NCI-H2196 treated with DMSO at 0.1 percent for 48 hours (cell line): ENCODE results near the gene PRLR.
"Not testable (repeated sequence)": the region's sequence is repeated elsewhere in the genome, so short reads cannot be mapped to it uniquely, and the experiment has no call there.

Source experiments
- DNase-seq: peaks from one replicate; lab custom pipeline; 2025; ENCODE audit not compliant: unreplicated experiment; lab: John Stamatoyannopoulos, UW

Gene PRLR

GRCh38 chr5:35230038-35230611 is at the start of gene PRLR:
Gene PRLR, minus strand, starts transcription at chr5:35230487. Its CDS starts 140,867 bp downstream, at chr5:35089620.
- no peak for DNase-seq

DNA sequence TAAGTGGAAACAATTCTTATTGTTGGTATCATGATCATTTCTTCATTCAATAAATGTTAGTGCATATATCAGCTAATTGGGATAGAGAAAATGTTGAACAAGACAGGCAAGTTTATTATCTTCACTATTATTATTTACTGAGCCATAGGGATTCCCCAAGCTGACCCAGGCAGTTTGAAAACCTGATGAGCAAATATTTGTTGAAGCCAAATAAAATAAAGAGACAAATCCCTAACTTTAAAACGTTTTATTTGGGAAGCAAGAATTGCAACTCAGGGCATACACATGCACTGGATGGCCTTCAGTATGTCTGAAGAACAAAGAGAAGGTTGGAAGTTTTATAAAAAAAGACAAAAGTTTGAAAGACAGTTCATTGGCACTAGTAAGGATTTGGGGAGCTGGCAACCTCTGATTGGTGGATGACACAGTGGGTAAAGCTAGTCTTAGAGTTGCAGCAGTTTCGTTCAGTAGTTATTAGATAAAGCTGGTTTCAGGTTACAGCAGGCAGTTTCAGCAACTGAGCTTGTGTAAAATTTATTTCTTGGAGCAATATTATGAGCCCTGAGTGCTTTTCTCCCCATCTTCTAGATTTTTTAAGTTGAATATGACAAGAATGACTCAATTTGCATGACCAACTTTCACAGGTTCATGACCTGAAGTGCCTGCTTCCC is 44.7 kb upstream of the PRLR start:
- no peak for DNase-seq

DNA sequence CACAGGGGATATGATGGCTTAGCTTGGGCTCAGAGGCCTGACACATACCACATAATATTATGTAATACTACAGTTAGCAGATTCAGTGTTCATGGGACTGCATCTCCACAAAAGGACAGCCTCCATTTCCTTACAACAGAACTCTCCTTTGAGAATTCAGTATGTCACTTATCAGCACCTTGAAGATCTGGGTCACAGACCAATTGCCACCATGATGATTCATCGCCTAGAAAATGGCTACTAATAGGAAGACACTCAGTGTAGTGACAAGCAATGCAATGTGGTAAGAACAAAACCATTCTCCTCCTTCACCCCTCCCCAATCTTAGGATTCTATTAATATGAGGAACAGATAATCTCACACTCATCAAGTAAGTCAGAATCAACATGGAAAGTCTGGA is 38.7 kb upstream of the PRLR start:
- no peak for DNase-seq

DNA sequence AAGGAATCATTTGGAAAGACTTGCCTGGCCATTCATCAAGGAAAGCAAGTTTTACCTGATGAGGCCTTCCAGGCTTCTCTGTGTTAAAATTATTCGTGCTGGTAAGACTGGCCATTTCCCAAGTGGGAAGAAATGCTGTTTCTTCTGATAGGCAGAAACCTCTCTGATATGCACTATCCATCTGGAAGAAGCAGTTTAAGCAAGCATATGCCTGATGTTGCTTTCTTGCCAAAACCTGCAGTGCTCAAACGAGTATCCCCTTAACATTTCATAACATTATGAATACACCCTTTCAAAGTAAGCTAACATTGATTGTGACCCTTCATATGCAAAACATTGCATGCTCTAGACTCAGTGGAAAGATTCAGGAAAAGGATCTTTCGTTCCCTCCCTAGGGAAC is 36.0 kb upstream of the PRLR start:
- no peak for DNase-seq

GRCh38 chr5:35264509-35264908 is 34.2 kb upstream of the PRLR start:
- no peak for DNase-seq

DNA sequence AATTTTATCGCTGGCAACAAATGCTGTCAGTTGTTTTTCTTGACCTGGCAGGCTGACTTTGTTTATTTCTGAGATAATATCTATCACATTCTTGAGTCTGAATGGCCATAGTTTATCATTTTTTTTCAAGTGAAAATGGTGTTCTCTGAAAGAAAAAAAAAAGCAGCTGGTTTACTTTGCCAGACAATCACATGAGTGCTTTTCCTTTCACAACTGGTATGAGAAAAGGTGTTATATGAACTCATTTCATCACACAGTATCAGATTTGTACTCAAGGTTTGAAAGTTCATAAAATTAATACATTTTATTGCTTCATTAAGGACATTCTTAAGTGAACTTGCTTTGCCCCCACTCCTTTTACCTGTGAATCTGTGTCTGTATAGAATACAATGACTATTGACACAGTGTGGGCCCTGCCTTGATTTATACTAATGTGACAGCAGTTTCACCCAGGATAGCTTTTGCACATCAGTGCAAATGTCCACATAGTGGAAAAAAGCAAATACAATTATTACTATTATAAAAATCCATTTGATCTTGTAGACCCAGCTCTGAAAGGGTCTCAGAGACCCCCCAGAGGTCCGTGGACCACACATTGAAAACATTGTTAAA is 33.1 kb upstream of the PRLR start:
- DNase-seq: no peak

- DNase-seq: no peak
Measured at GRCh38 chr5:35253582-35253981, 23.3 kb upstream of the PRLR start.

GRCh38 chr5:35252963-35253362 is 22.7 kb upstream of the PRLR start:
- no peak for DNase-seq

DNA sequence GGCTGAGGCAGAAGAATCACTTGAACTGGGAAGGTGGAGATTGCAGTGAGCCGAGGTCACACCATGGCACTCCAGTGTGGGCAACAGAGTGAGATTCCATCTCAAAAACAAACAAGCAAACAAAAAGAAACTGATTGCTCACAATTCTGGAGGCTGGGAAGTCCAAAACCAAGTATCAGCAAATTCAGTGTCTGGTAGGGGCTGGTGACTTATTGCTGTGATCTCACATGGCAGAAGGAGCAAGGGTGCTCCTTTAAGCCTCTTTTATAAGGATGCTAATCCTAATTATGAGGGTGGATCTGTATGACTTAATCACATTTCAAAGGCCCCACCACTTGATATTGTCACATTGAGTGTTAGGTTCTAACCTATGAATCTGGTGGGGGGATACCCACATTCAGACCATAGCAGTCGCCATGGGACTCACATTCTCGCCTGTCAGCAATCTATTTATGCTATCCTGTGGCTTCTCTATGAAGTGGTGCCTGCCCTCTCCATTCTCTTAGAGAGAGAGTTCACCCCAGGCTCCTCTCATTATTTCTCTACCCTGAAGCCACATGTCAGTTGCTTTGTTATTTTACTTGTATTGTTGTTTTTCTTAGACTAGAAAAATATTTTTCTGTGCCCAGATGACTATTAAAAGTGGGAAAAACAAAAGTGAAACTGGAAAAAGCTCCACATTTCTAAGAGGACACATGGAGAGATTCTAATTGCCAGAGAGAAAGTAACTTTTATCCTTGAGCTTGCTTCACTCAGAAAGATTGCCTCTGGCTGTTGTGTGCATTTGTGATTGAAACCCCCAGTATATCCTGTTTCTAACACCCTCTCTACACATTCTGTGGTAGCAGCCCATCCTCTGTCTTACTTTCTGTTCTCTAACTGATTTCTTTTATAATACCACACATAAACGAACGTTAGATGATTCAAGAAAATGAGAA is 18.8 kb upstream of the PRLR start:
- no peak for DNase-seq

DNA sequence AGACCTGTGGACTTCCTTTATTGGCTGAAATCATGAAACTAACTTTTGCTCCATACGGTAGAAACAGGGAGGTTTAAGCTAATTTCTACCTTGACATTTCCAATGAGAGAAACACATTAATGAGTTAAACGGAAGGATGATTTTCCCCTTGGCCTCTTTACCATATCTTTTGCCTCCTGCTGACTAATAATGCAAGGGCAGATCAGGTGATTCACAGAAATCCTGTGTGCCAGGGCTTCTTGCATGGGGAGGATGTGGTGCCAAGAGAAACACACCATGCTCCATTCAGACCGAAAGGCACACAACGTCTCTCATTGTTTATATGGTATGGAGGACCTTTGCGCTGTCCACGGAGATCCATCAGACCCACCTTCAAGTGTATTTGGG is 17.4 kb upstream of the PRLR start:
- DNase-seq: no peak

GRCh38 chr5:35246900-35247647 is 16.8 kb upstream of the PRLR start:
- no peak for DNase-seq

- no peak for DNase-seq
Measured at GRCh38 chr5:35246411-35246810, 16.1 kb upstream of the PRLR start.

DNA sequence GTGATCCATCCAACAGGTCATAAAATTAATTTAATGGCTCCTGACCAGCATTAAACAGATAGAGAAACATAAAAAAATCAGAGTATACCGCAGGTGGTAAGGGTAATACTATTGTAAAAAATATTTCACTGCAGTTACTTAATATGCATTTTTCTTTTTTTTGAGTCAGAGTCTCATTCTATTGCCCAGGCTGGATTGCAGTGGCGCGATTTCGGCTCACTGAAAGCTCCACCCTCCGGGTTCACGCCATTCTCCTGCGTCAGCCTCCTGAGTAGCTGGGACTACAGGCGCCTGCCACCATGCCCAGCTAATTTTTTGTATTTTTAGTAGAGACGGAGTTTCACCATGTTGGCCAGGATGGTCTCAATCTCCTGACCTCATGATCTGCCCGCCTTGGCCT is 15.1 kb upstream of the PRLR start:
- not testable (repeated sequence) for DNase-seq

DNA sequence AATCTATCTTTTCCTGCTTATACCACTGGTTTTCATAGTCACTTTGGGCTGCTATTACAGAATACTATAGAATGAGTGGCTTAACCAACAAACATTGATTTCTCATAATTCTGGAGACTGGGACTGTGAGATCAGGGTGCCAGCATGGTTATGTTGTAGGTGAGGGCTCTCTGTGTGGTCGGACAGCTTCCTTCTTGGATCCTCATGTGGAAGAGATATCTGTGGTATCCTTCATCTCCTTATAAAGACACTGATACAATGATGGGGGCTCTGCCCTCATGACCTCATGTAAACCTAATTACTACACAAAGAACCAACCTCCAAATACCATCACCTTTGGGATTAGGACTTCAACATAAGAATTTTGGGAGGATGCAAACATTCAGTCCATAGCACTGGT is 13.9 kb upstream of the PRLR start:
- no peak for DNase-seq

- DNase-seq: no peak
Measured at GRCh38 chr5:35242702-35243258, 12.5 kb upstream of the PRLR start.

DNA sequence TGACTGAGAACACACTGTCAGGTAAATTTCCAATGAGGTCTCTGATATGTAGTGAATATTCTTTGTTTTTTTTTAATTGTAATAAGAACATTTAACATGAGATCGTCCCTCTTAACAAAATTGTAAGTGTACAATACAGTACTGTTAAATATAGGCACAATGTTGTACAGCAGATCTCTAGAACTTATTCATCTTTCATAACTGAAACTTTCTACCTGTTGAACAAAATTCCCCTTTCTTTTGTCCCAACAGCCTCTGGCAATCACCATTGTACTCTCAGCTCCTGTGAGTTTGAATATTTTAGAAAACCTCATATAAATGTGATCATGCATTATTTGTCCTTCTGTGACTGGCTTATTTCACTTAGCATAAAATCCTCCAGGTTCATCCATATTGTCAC is 10.6 kb upstream of the PRLR start:
- DNase-seq: no peak

- DNase-seq: no peak
Measured at GRCh38 chr5:35239911-35240610, 9.8 kb upstream of the PRLR start.

- DNase-seq: no peak
Measured at GRCh38 chr5:35239476-35239875, 9.2 kb upstream of the PRLR start.

DNA sequence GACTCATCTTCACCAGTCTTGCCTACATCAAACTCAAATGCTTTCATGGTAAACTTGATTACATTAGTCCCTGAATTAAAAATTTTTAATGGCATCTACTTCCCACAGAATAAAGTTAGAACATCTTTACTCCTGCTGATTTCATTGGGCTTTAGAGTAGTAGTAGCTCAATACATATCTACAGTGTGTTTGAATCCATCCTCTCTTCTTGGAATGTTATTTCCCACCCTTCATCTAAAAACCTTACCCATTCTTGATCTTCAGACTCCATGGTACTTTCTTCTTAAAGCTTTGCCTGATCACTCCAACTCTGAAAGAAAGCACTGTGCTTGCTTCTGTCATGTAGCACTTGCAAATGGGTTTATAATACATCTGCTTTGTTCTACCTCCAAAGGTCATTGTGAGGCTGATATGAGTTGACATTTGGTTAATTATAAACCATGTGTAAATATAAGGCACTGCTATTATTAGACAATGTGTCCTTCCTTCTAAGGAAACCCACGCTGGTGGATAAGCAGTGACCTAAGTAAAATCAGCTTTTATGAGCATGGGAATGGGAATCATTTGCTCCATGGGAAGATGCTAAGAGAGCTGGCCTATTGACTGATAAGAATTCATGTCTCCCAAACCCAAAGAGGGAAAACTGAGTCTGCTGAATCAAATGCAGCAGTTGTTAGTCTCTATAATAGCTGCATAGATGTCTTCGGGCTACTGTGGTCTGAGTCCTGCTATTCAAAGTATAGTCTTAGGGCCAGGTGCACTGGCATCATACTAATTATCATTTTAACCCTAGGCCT is 7.5 kb upstream of the PRLR start:
- DNase-seq: no peak
